Left forelimb (tissue), 1 donor: ENCODE data around the gene EML4.

Source experiments
- DNase-seq: peaks from one replicate; pipeline ENCODE4 v3.0.0-alpha.2; 2018; ENCODE audit warnings: low spot score

Gene EML4

DNA sequence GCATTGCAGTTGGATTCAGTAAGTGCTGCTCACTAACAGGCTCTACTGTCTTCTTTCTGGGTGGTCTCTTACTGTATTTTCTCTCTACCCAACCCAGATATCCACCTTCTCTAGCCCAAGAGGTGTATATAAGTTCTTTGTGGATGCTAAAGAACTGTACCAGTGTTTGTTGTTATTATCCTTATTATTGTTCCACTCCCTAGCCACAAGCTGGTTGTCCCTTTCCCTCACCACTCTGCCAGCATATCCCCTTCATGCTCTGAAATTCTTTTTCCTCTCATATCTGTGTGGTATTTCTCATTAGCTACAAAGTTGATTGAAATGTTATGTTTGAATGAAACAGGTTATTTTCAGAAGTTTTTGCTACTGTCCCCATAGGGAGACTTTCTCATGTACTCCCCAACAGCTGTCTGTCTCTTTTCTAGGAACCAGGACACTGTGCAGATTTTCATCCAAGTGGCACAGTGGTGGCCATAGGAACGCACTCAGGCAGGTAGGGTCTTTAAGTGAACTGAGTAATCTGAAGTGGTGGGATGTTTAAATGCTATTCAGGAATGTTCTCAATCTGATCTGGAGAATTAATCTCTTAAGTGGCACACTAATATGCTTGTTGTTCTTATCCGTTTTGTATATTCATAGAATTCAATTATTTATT is 135.0 kb downstream of the EML4 start:
- no peak for DNase-seq

- no peak for DNase-seq
Measured at GRCh38 chr2:42307180-42307579, 138.0 kb downstream of the EML4 start.

DNA sequence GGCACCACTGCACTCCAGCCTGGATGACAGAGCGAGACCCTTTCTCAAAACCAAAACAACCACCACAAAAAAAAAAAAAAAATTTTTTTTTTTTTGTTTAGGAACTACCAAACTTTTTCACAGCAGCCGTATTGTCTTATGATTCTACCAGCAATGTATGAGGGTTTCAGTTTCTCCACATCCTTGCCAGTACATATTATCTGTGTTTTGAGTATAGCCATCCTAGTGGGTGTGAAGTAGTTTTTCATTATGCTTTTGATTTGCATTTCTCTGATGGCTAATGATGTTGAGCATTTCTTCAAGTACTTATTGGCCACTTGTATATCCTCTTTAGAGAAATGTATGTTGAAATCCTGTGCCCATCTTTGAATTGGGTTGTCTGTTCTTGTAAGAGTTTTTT is 140.2 kb downstream of the EML4 start:
- no peak for DNase-seq

- no peak for DNase-seq
Measured at GRCh38 chr2:42310007-42310515, 140.9 kb downstream of the EML4 start.

- no peak for DNase-seq
Measured at GRCh38 chr2:42312106-42312505, 143.0 kb downstream of the EML4 start.

- no peak for DNase-seq
Measured at GRCh38 chr2:42314892-42315468, 145.8 kb downstream of the EML4 start.

DNA sequence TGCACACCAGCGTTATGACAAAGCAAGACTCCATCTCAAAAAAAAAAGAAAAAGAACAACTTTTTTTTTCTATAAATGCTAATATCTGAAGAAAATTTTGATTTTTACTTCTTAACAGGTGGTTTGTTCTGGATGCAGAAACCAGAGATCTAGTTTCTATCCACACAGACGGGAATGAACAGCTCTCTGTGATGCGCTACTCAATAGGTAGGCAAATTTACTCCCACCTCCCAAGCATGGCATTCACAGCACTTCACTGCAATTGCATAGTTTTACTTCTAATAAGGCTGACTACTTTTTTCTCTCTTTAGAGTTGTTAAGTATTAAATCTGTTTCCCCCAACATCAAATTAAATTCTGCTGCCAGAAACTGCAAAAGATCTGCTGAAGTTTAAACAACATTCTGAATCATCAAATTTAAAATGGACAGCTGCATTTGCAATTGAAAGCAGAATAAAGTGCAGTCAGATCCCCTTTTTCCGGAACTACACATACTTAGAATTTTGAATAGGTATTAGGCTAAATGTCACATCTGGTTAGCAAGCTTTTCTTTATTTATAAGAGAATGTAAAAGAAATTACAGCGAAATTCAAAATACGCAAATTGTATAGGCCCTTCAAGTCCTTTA is 146.8 kb downstream of the EML4 start:
- DNase-seq = no peak

DNA sequence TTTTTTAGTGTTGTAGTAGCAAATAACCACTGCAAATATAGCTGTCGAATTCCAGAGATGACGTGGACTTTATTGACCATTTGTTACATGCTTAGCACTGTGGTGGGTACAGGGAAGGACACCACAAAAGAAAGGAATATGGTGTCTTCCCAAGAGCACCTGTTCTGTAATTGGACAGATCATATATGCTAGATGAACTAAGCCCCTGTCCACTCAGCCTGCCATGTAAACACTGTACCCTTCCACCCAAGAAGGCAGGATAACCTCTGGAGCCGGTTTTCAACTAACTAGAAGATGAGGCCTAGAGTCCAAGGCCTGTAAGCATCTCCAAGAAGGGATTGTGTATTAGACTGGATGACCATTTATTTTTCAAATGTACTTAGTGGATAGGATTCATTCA is 147.8 kb downstream of the EML4 start:
- DNase-seq = no peak

DNA sequence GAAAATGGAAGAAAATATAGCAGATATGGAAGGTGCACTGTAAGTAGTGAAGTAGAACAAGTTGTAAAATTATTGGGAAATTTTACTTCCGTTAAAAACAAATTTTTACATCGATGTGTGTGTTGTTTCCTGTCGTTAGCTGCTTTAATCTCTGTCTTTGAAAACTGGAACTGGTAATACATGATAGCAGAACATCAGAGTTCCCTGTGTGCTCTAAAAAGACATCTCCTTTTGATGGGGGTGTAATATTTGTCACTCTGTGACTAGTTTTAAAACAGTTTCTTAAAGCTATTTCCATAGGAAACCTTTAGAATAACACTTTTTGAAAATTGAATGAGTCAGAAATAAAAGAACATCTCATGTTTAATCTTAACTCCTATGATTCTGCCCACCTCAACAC is 148.3 kb downstream of the EML4 start:
- no peak for DNase-seq

- no peak for DNase-seq
Measured at GRCh38 chr2:42317945-42318344, 148.8 kb downstream of the EML4 start.

- no peak for DNase-seq
Measured at GRCh38 chr2:42319265-42319664, 150.1 kb downstream of the EML4 start.

GRCh38 chr2:42321452-42322064 is 152.4 kb downstream of the EML4 start:
- DNase-seq = no peak

- no peak for DNase-seq
Measured at GRCh38 chr2:42324244-42324643, 155.1 kb downstream of the EML4 start.

DNA sequence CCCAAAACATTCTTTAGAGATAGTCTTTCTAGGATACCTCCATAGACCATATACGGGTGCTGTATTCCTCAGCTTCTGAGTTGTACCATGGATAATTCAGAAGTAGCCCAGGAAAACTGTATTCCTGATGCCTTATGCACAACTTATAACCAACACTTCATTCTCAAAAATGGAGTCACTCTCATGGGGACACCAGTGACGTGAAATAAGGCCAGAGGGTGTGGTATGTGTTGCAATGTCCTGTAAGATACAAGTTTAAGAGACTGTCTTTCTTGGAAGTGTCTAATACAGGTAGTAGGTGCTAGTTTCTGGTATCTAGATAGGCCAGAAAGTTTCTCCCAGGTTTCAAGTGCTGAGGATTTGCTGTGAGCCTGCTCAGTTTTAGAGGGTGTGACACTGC is 155.8 kb downstream of the EML4 start:
- DNase-seq = no peak

GRCh38 chr2:42325609-42326008 is 156.5 kb downstream of the EML4 start:
- DNase-seq = no peak

GRCh38 chr2:42327125-42327524 is 158.0 kb downstream of the EML4 start:
- DNase-seq = no peak

GRCh38 chr2:42328148-42328833 is 159.1 kb downstream of the EML4 start:
- DNase-seq = no peak

GRCh38 chr2:42328923-42329322 is 159.8 kb downstream of the EML4 start:
- DNase-seq = no peak

DNA sequence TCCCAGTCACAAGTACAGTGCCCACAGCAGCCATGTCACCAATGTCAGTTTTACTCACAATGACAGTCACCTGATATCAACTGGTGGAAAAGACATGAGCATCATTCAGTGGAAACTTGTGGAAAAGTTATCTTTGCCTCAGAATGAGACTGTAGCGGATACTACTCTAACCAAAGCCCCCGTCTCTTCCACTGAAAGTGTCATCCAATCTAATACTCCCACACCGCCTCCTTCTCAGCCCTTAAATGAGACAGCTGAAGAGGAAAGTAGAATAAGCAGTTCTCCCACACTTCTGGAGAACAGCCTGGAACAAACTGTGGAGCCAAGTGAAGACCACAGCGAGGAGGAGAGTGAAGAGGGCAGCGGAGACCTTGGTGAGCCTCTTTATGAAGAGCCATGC is 160.6 kb downstream of the EML4 start:
- DNase-seq = no peak

DNA sequence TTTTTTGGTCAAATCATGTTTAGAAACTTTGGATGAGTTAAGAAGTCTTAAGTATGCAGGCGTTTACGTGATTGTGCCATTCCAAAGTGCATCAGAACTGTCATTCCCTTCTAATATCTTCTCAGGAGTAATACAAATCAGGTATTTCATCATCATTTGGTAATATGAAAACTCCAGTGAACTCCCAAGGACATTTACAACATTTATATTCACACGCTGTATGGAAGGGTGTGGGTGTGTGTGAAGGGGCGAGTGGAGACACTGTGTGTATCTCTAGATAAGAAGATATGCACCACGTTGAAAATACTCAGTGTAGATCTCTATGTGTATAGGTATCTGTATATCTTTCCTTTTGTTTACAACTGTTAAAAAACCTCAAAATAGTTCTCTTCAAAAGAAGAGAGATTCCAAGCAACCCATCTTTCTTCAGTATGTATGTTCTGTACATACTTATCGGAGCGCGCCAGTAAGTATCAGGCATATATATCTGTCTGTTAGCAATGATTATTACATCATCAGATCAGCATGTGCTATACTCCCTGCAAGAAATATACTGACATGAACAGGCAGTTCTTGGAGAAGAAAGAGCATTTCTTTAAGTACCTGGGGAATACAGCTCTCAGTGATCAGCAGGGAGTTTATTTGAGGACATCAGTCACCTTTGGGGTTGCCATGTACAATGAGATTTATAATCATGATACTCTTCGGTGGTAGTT is 162.6 kb downstream of the EML4 start:
- no peak for DNase-seq

GRCh38 chr2:42332575-42332974 is 163.4 kb downstream of the EML4 start:
- no peak for DNase-seq

DNA sequence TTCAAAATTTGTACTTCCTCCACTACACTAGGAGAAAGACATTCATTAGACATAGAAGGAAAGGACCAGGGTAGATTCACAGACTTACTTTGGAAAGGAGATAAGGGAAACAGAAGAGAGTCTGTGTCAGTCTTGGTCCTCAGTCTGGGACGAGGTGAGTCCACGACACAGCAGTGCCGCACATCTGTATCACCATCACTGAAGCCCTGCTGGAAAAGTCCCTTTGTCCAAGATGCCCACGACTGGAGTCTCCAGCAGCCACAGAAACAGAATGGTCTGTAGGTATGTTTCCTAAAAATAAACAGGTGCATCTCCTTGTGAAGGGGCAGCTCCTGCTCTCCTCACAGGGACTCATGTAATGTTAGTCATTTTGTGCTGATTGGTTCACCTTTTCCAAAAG is 164.4 kb downstream of the EML4 start:
- DNase-seq = no peak
